Endothelial cell of umbilical vein (primary cell): ENCODE data around the gene ARHGEF33. TPM values are rescaled to one million over a fixed set of nuclear protein-coding genes. Genes with fewer than 3 reads are reported as not detected.

ENCODE experiments used
- BruUV-seq: library from RNA; stranded (reverse); fragments of 400-500 nt; replicated peaks from 2 replicates; lab custom pipeline; 2021; lab: Mats Ljungman, UMichigan
- CTCF ChIA-PET: fragments of 300-600, 350-600 bp; sonication (Branson Sonifier 250); formaldehyde crosslinking; loops from one replicate; lab custom pipeline; 2021; ENCODE audit warnings: antibody characterized with exemption, inconsistent platforms; lab: Charles Lee
- POLR2A ChIA-PET: fragments of 300-600, 350-600 bp; sonication (Branson Sonifier 250); formaldehyde crosslinking; loops from one replicate; lab custom pipeline; 2021; ENCODE audit warnings: antibody characterized with exemption, inconsistent platforms; lab: Charles Lee
- DNase-seq: peaks from one replicate; pipeline ENCODE4 v3.0.0-alpha.2; 2011; ENCODE audit warnings: low read depth, low spot score
- FAIRE-seq: peaks from 2 replicates; lab custom pipeline; 2011; peaks lifted over from hg19 to GRCh38; lab: Jason Lieb, UNC
- H2AFZ ChIP-seq: 2 replicates; pipeline ENCODE4 v1.6.0; 2012; ENCODE audit warnings: low read depth, low read length, control low read depth, inconsistent platforms
- H3K27ac ChIP-seq: 2 replicates; pipeline ENCODE4 v1.5.1; 2011; ENCODE audit warnings: low read depth, mild to moderate bottlenecking, control low read depth, low read length, moderate library complexity; ENCODE audit not compliant: insufficient read depth
- H3K27me3 ChIP-seq, 2 experiments: 2 replicates each; pipeline versions ENCODE4 v1.6.0 to v1.6.1; 2011; ENCODE audit warnings: low read length in 2 of 2, mixed read lengths in 1 of 2; ENCODE audit not compliant: control insufficient read depth in 2 of 2, insufficient read depth in 2 of 2
- H3K36me3 ChIP-seq, 2 experiments: 2 replicates in 1 of 2; 3 replicates in 1 of 2; pipeline ENCODE4 v1.5.1; 2011; ENCODE audit warnings: low read length in 2 of 2, mild to moderate bottlenecking in 1 of 2, moderate library complexity in 1 of 2; ENCODE audit not compliant: control insufficient read depth in 2 of 2, insufficient read depth in 2 of 2; ENCODE audit errors: extremely low read depth in 1 of 2
- H3K4me1 ChIP-seq: 3 replicates; pipeline ENCODE4 v1.5.1; 2011; ENCODE audit warnings: mild to moderate bottlenecking, low read length; ENCODE audit not compliant: control insufficient read depth, insufficient read depth; ENCODE audit errors: extremely low read depth
- H3K4me2 ChIP-seq: 2 replicates; pipeline ENCODE4 v1.6.1; 2011; ENCODE audit warnings: low read length, control low read depth, mixed read lengths; ENCODE audit not compliant: insufficient read depth
- H3K4me3 ChIP-seq, 3 experiments: fragments of 200-600 bp in 1 of 3; sonication (generic), shearing (Covaris generic) in 1 of 3; replicated peaks in 1 of 3; 2 replicates each; pipeline ENCODE4 v1.5.1; 2011 to 2016; ENCODE audit warnings: control low read depth in 3 of 3, low read length in 3 of 3, mild to moderate bottlenecking in 2 of 3, inconsistent platforms in 1 of 3, low read depth in 1 of 3, moderate library complexity in 1 of 3; ENCODE audit not compliant: insufficient read depth in 1 of 3
- H3K79me2 ChIP-seq: 2 replicates; pipeline ENCODE4 v1.6.0; 2012; ENCODE audit warnings: low read length, inconsistent platforms; ENCODE audit not compliant: control insufficient read depth, insufficient read depth
- H3K9ac ChIP-seq: replicated peaks from 2 replicates; pipeline ENCODE3; 2011; ENCODE audit warnings: low read length, control low read depth; ENCODE audit not compliant: insufficient read depth; ENCODE audit errors: extremely low read depth
- H3K9me1 ChIP-seq: replicated peaks from 3 replicates; pipeline ENCODE4 v1.6.0; 2011; ENCODE audit warnings: mild to moderate bottlenecking, low read length; ENCODE audit not compliant: control insufficient read depth, insufficient read depth; ENCODE audit errors: extremely low read depth
- H3K9me3 ChIP-seq: replicated peaks from 2 replicates; pipeline ENCODE4 v1.5.1; 2012; ENCODE audit warnings: low read length, inconsistent platforms; ENCODE audit not compliant: control insufficient read depth, insufficient read depth
- H4K20me1 ChIP-seq: replicated peaks from 2 replicates; pipeline ENCODE3; 2011; ENCODE audit warnings: mild to moderate bottlenecking, low read length; ENCODE audit not compliant: control insufficient read depth, insufficient read depth; ENCODE audit errors: extremely low read depth
- EZH2 ChIP-seq: IDR thresholded peaks from 2 replicates; pipeline ENCODE4 v1.6.1; 2012; ENCODE audit warnings: borderline replicate concordance, low read depth, mild to moderate bottlenecking, moderate library complexity, low read length, inconsistent platforms; ENCODE audit not compliant: severe bottlenecking
- FOS ChIP-seq: IDR thresholded peaks from 2 replicates; pipeline ENCODE4 v1.6.1; 2011; ENCODE audit warnings: mild to moderate bottlenecking, low read length, moderate library complexity, borderline replicate concordance; ENCODE audit not compliant: insufficient read depth
- GATA2 ChIP-seq: IDR thresholded peaks from 2 replicates; pipeline ENCODE4 v1.7.0; 2011; ENCODE audit warnings: low read depth, mild to moderate bottlenecking, moderate library complexity, mixed read lengths, low read length; ENCODE audit not compliant: insufficient read length, insufficient read depth
- JUN ChIP-seq: IDR thresholded peaks from 2 replicates; pipeline ENCODE4 v1.6.1; 2011; ENCODE audit warnings: borderline replicate concordance, low read depth; ENCODE audit not compliant: insufficient read length, insufficient read depth
- MAX ChIP-seq: IDR thresholded peaks from 2 replicates; pipeline ENCODE4 v1.6.1; 2011; ENCODE audit not compliant: insufficient read depth, insufficient read length
- MYC ChIP-seq: IDR thresholded peaks from one replicate; pipeline ENCODE4 v1.6.1; 2011; ENCODE audit warnings: mild to moderate bottlenecking, low read depth, low read length
- POLR2A ChIP-seq: IDR thresholded peaks from 2 replicates; pipeline ENCODE4 v1.6.1; 2012; ENCODE audit warnings: low read depth, mild to moderate bottlenecking, control low read depth, low read length
- POLR2AphosphoS5 ChIP-seq: IDR thresholded peaks from 2 replicates; pipeline ENCODE4 v1.6.1; 2012; ENCODE audit warnings: low read depth, mild to moderate bottlenecking, control low read depth, low read length, moderate library complexity; ENCODE audit not compliant: insufficient read depth
- dilution Hi-C: fragments of 300-500 bp; cut with MboI; formaldehyde crosslinking; loops from one replicate; pipeline ENCODE4 v1.15.0; 2019; ENCODE audit warnings: low sequenced_read_pairs; ENCODE audit not compliant: extremely low pct_ligation_motif_present
- intact Hi-C: fragments of 100-400 bp; cut with micrococcal nuclease; formaldehyde crosslinking; loops from one replicate; pipeline ENCODE4 v1.10.0; 2022
- polyA plus RNA-seq, 4 experiments: library from polyadenylated mRNA; depleted of rRNA in 3 of 4; stranded (reverse) in 3 of 4; unstranded in 1 of 4; fragments of >200 nt; gene quantifications; 2 replicates each; pipeline versions ENCODE4 v1.2.1 to v1.2.3, GENCODE V29; 2011 to 2012; ENCODE audit warnings: missing spikeins in 1 of 4
- total RNA-seq: library from RNA; stranded (reverse); gene quantifications from 2 replicates; pipeline ENCODE4 v1.2.3, GENCODE V29; 2021
- TF ChIP-seq, protein P1 (sequence below), 2 donors: IDR thresholded peaks; 1 replicate in 1 of 2; 2 replicates in 1 of 2; pipeline ENCODE4 v1.5.1; 2011; ENCODE audit warnings: low read length in 2 of 2, mild to moderate bottlenecking in 2 of 2, moderate library complexity in 2 of 2, control low read depth in 1 of 2, inconsistent platforms in 1 of 2, low read depth in 1 of 2; ENCODE audit not compliant: insufficient read depth in 1 of 2; ENCODE audit errors: extremely low read depth in 1 of 2

The ARHGEF33 gene
- total and polyA plus RNA-seq, 2 donors (not counting 3 experiments of a cell fraction or from before 2014, with no cell fraction given), result 0.15 to 0.18 TPM

- CTCF ChIA-PET, result no interaction called here
- BruUV-seq, result no TSS peak
- no peaks in the 10 kb centered on the region for H3K9me3 ChIP-seq
- no peak overlapping the region for H3K4me2 ChIP-seq
- H3K9me1 ChIP-seq, result no peaks in the 10 kb centered on the region
- H3K27ac ChIP-seq, result no peak overlapping the region
- no peak overlapping the region for H2AFZ ChIP-seq
- H3K9ac ChIP-seq, result no peak overlapping the region
- POLR2A ChIA-PET, result no interaction called here
- H3K4me1 ChIP-seq, result no peaks in the 10 kb centered on the region
- no peaks in the 10 kb centered on the region for H3K36me3 ChIP-seq
- no peak for TF ChIP-seq POLR2A
- H3K79me2 ChIP-seq, result no peaks in the 10 kb centered on the region
- FAIRE-seq, result no peak
- H3K4me3 ChIP-seq, result no peak overlapping the region
- no peaks in the 10 kb centered on the region for H3K27me3 ChIP-seq
- dilution Hi-C loops (no loop called here), intact Hi-C loops (no loop called here)
- no peak for DNase-seq
- H4K20me1 ChIP-seq, result no peaks in the 10 kb centered on the region
These were observed 78.3 kb downstream of the ARHGEF33 start for GRCh38 chr2:38968021-38968420.

DNA sequence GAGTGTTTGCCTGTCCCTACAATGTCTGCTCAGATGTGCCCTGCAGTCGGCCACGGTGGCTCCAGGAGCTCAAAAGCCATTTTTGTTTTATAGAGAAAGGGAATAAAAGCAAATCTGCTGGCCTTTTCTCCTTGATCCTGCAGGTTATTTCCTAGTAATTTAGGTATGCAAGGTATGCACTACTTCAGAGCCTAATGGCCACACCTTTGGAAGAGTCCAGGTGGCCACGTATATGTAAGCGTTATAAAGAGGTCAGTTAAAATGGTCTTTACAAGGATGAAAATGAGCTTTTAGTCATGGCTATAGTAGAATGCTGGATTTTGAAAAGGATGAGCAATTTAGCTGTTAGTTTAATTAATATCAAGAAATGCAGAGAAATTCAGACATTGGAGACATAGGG is 81.7 kb downstream of the ARHGEF33 start:
- TF ChIP-seq, protein P1, sequence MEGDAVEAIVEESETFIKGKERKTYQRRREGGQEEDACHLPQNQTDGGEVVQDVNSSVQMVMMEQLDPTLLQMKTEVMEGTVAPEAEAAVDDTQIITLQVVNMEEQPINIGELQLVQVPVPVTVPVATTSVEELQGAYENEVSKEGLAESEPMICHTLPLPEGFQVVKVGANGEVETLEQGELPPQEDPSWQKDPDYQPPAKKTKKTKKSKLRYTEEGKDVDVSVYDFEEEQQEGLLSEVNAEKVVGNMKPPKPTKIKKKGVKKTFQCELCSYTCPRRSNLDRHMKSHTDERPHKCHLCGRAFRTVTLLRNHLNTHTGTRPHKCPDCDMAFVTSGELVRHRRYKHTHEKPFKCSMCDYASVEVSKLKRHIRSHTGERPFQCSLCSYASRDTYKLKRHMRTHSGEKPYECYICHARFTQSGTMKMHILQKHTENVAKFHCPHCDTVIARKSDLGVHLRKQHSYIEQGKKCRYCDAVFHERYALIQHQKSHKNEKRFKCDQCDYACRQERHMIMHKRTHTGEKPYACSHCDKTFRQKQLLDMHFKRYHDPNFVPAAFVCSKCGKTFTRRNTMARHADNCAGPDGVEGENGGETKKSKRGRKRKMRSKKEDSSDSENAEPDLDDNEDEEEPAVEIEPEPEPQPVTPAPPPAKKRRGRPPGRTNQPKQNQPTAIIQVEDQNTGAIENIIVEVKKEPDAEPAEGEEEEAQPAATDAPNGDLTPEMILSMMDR (IDR thresholded peaks at IDR 0.05; ENCODE audit: extremely low read depth in 1 of 2, insufficient read depth in 1 of 2, low read depth in 1 of 2, low read length in 2 of 2), result no peak
- TF ChIP-seq MYC, result no peak
- no peak for TF ChIP-seq MAX
- no peak for TF ChIP-seq GATA2
- TF ChIP-seq POLR2AphosphoS5, result no peak
- TF ChIP-seq EZH2, result no peak
- no peak for TF ChIP-seq JUN
- TF ChIP-seq FOS, result no peak
- TF ChIP-seq POLR2A, result no peak
- ChIA-PET POLR2A (no interaction called here), CTCF (interaction anchor here (1.0 kb wide), 2 partner anchors 8 to 24 kb away, joined by 3 to 4 read pairs; no protein-coding TSS in a partner anchor)
- DNase-seq (no peak), FAIRE-seq (no peak)
- H3K27ac ChIP-seq, result no peak overlapping the region
- no peak overlapping the region for H2AFZ ChIP-seq
- BruUV-seq, result no TSS peak
- no peaks in the 10 kb centered on the region for H3K36me3 ChIP-seq
- H3K9me3 ChIP-seq, result no peaks in the 10 kb centered on the region
- no peak overlapping the region for H3K4me3 ChIP-seq
- H3K9ac ChIP-seq, result no peak overlapping the region
- dilution Hi-C loops, result no loop called here
- intact Hi-C loops, result no loop called here
- H3K27me3 ChIP-seq, result no peaks in the 10 kb centered on the region
- no peaks in the 10 kb centered on the region for H3K79me2 ChIP-seq
- H3K9me1 ChIP-seq, result no peaks in the 10 kb centered on the region
- no peaks in the 10 kb centered on the region for H4K20me1 ChIP-seq
- no peak overlapping the region for H3K4me2 ChIP-seq
- no peaks in the 10 kb centered on the region for H3K4me1 ChIP-seq
